MM.1S (cell line): Measurements from ENCODE around the gene GH1.
A peak's percentile ranks its signal among the peaks of the same experiment; 100 is the strongest.

ENCODE experiments used
- DNase-seq: peaks from one replicate; pipeline ENCODE4 v3.0.0-alpha.2; 2015
- H2AFZ ChIP-seq: fragments of 300-600 bp; sonication (generic); 2 replicates; pipeline ENCODE4 v1.6.0; 2016; ENCODE audit warnings: antibody characterized with exemption, low read length
- H3F3A ChIP-seq: fragments of 300-600 bp; sonication (generic); 2 replicates; pipeline ENCODE4 v1.6.1; 2016; ENCODE audit warnings: mild to moderate bottlenecking, antibody characterized with exemption, low read length, moderate library complexity, mixed read lengths; ENCODE audit not compliant: insufficient read depth
- H3K27ac ChIP-seq: fragments of 300-600 bp; sonication (generic); 2 replicates; pipeline ENCODE4 v1.5.1; 2016; ENCODE audit warnings: mild to moderate bottlenecking, low read length
- H3K27me3 ChIP-seq: fragments of 300-600 bp; sonication (generic); replicated peaks from 2 replicates; pipeline ENCODE4 v1.6.0; 2016; ENCODE audit warnings: low read length; ENCODE audit not compliant: insufficient read depth
- H3K36me3 ChIP-seq: fragments of 300-600 bp; sonication (generic); replicated peaks from 2 replicates; pipeline ENCODE4 v1.6.1; 2016; ENCODE audit warnings: mild to moderate bottlenecking, low read length, mixed read lengths; ENCODE audit not compliant: insufficient read depth
- H3K4me1 ChIP-seq: fragments of 300-600 bp; sonication (generic); 2 replicates; pipeline ENCODE4 v1.6.1; 2016; ENCODE audit warnings: low read length, mixed read lengths
- H3K4me2 ChIP-seq: fragments of 300-600 bp; sonication (generic); 2 replicates; pipeline ENCODE4 v1.6.0; 2016; ENCODE audit warnings: low read depth, low read length
- H3K4me3 ChIP-seq: fragments of 300-600 bp; sonication (generic); 2 replicates; pipeline ENCODE4 v1.5.1; 2016; ENCODE audit warnings: low read length, mixed read lengths
- H3K79me2 ChIP-seq: fragments of 300-600 bp; sonication (generic); 2 replicates; pipeline ENCODE4 v1.6.1; 2016; ENCODE audit warnings: mixed run types, low read length, mixed read lengths
- H3K9ac ChIP-seq: fragments of 300-600 bp; sonication (generic); 2 replicates; pipeline ENCODE4 v1.6.1; 2016; ENCODE audit warnings: low read length, mixed read lengths
- H3K9me2 ChIP-seq: fragments of 300-600 bp; sonication (generic); replicated peaks from 2 replicates; pipeline ENCODE4 v1.6.1; 2016; ENCODE audit warnings: mild to moderate bottlenecking, low read length, mixed read lengths; ENCODE audit not compliant: insufficient read depth
- H3K9me3 ChIP-seq: fragments of 300-600 bp; sonication (generic); replicated peaks from 2 replicates; pipeline ENCODE4 v1.6.1; 2016; ENCODE audit warnings: mild to moderate bottlenecking, low read length, mixed read lengths; ENCODE audit not compliant: insufficient read depth
- H4K20me1 ChIP-seq: fragments of 300-600 bp; sonication (generic); 2 replicates; pipeline ENCODE4 v1.6.1; 2016; ENCODE audit warnings: mild to moderate bottlenecking, low read length, moderate library complexity, mixed read lengths; ENCODE audit not compliant: insufficient read depth
- EZH2 ChIP-seq: fragments of 300-600 bp; sonication (generic); optimal IDR thresholded peaks from 2 replicates; pipeline ENCODE3; 2017; ENCODE audit warnings: low read depth, mild to moderate bottlenecking, antibody characterized with exemption, low read length, mixed read lengths
- EZH2phosphoT487 ChIP-seq: fragments of 300-600 bp; sonication (generic); IDR thresholded peaks from 2 replicates; pipeline ENCODE4 v1.6.1; 2018; ENCODE audit warnings: antibody characterized with exemption, low read length
- TF ChIP-seq, protein P1 (sequence below): fragments of 300-600 bp; sonication (generic); IDR thresholded peaks from 2 replicates; pipeline ENCODE4 v1.5.1; 2016; ENCODE audit warnings: antibody characterized with exemption, low read length, mixed read lengths

GH1 gene

GRCh38 chr17:63962298-63962744, 43.7 kb upstream of the GH1 start:
- TF ChIP-seq, protein P1, sequence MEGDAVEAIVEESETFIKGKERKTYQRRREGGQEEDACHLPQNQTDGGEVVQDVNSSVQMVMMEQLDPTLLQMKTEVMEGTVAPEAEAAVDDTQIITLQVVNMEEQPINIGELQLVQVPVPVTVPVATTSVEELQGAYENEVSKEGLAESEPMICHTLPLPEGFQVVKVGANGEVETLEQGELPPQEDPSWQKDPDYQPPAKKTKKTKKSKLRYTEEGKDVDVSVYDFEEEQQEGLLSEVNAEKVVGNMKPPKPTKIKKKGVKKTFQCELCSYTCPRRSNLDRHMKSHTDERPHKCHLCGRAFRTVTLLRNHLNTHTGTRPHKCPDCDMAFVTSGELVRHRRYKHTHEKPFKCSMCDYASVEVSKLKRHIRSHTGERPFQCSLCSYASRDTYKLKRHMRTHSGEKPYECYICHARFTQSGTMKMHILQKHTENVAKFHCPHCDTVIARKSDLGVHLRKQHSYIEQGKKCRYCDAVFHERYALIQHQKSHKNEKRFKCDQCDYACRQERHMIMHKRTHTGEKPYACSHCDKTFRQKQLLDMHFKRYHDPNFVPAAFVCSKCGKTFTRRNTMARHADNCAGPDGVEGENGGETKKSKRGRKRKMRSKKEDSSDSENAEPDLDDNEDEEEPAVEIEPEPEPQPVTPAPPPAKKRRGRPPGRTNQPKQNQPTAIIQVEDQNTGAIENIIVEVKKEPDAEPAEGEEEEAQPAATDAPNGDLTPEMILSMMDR, result no peak
- TF ChIP-seq EZH2phosphoT487 (no peak), EZH2 (no peak)
- Histone ChIP-seq H3K9me2 (no peaks in the 10 kb centered on the region), H3K79me2 (no peaks in the 10 kb centered on the region), H2AFZ (no peak overlapping the region), H3K27ac (no peak overlapping the region), H4K20me1 (no peaks in the 10 kb centered on the region), H3K27me3 (no peaks in the 10 kb centered on the region), H3K36me3 (no peaks in the 10 kb centered on the region), H3K9me3 (no peaks in the 10 kb centered on the region), H3K4me1 (0 out of 2 replicates have a peak, but pooled peaks cover 5% of the 10 kb centered on the region), H3K4me2 (no peak overlapping the region), H3F3A (peaks cover 6% of the 10 kb centered on the region; the same call in 1 of the 2 replicates), H3K9ac (no peak overlapping the region), H3K4me3 (no peak overlapping the region)
- no peak for DNase-seq

DNA sequence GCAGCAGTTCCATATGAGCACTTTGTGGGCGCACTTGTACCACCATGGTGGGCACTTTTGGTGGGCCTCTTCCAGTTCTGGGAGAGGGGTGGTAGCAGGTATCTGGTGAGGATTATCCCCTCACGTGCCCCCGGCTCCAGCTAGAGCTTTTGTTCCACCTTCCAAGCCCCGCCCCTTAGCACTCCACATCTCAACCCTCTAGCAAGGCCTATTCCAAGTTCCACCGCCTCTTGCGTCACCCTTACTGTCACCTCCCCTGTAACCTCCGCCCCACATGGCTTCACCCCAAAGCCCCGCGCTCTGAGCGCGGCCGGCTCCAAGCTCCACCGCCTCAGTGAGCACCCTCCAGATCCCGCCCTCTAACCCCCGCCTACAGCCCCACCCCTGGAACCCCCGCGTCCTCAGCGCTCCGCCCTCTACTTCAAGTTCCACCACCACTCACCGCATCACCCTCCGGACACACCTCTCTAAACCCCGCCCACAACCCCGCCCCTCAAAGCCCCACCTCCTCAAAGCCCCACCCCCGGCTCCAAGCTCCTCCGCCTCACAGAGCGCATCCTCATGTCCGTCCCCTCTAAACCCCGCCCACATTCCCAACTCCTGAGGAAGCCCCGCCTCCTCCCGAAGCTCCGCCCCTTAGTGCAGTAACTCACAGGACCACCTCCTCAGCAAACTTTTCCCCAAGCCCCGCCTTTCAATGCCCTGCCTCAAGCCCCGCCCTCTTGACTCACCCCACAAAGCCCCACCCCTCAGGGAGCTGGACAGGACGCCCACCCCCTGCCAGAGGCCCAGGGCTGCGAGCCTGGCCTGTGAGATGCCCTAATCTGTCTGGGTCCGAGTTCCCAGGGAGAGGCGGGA, 42.9 kb upstream of the GH1 start:
- no peaks in the 10 kb centered on the region for H3K9me2 ChIP-seq
- H3K79me2 ChIP-seq, result no peaks in the 10 kb centered on the region
- no peaks in the 10 kb centered on the region for H3K36me3 ChIP-seq
- no peak overlapping the region for H3K9ac ChIP-seq
- TF ChIP-seq, protein P1, result no peak
- no peak for TF ChIP-seq EZH2phosphoT487
- TF ChIP-seq EZH2, result no peak
- 0 out of 2 replicates have a peak, but pooled peaks cover 5% of the 10 kb centered on the region for H3K4me1 ChIP-seq
- no peaks in the 10 kb centered on the region for H4K20me1 ChIP-seq
- no peaks in the 10 kb centered on the region for H3K27me3 ChIP-seq
- H3F3A ChIP-seq, result peaks cover 6% of the 10 kb centered on the region; the same call in 1 of the 2 replicates
- no peak overlapping the region for H3K27ac ChIP-seq
- 0 out of 2 replicates have a peak overlapping the region, but pooled peaks have one; percentile 11 for H2AFZ ChIP-seq
- DNase-seq, result peak; percentile 54
- H3K9me3 ChIP-seq, result no peaks in the 10 kb centered on the region
- H3K4me3 ChIP-seq, result peak overlapping the region; percentile 24; the same call in 1 of the 2 replicates
- H3K4me2 ChIP-seq, result peak overlapping the region; percentile 67

- H3K36me3 ChIP-seq, result no peaks in the 10 kb centered on the region
- no peak overlapping the region for H3K4me2 ChIP-seq
- H3K79me2 ChIP-seq, result no peaks in the 10 kb centered on the region
- H3K9ac ChIP-seq, result no peak overlapping the region
- no peaks in the 10 kb centered on the region for H3K27me3 ChIP-seq
- H3K27ac ChIP-seq, result no peak overlapping the region
- no peak for DNase-seq
- no peaks in the 10 kb centered on the region for H3K9me3 ChIP-seq
- TF ChIP-seq, protein P1, result no peak
- TF ChIP-seq EZH2 (no peak), EZH2phosphoT487 (no peak)
- H3K9me2 ChIP-seq, result no peaks in the 10 kb centered on the region
- H3K4me3 ChIP-seq, result no peak overlapping the region
- no peak overlapping the region for H2AFZ ChIP-seq
- 0 out of 2 replicates have a peak, but pooled peaks cover 5% of the 10 kb centered on the region for H3K4me1 ChIP-seq
- peaks cover 6% of the 10 kb centered on the region; the same call in 1 of the 2 replicates for H3F3A ChIP-seq
- no peaks in the 10 kb centered on the region for H4K20me1 ChIP-seq
Measured at GRCh38 chr17:63960430-63960829, 41.8 kb upstream of the GH1 start.
